Measurements from ENCODE around the gene NEUROD2.

The NEUROD2 gene

DNA sequence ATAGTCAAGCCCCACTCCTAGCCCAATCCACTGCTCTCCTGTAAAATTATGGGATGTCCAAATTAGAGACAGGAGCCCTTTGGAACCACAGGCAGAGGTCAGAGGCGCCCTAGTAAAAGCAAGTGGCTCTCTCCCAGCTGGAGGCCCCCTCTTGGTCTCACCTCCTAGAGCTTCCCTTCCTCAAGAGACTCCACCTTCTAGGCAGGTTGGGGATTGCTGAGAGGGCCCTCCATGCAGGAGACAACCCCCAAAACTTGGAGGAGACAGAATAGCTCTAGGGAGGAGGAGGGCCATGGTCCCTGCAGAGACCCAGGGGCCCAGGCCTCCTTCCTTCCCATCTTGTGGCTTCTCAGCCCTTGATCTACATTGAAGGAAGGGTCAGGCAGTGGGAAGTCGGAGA is 29.4 kb downstream of the NEUROD2 start:
- no peak for FAIRE-seq

DNA sequence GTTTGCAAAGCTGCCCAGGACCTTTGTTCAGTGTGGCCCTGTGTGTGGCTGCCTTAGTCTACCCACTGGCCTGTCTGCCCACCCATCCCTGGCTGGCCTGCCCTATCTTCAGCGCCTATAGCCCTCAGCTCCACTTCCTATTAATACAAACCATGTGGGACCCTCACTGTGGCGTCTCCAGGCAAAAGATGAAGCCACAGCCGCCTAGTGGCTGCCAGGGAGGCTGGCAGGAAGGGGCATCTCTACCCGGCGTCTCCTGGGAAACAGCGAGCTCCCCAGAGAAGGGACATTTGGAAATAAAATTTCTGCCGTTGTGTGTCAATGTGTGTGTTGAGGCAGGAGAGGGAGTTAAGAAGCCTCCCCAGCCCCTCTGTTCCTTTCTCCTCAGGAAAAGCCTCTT is 31.5 kb downstream of the NEUROD2 start:
- FAIRE-seq, result no peak

DNA sequence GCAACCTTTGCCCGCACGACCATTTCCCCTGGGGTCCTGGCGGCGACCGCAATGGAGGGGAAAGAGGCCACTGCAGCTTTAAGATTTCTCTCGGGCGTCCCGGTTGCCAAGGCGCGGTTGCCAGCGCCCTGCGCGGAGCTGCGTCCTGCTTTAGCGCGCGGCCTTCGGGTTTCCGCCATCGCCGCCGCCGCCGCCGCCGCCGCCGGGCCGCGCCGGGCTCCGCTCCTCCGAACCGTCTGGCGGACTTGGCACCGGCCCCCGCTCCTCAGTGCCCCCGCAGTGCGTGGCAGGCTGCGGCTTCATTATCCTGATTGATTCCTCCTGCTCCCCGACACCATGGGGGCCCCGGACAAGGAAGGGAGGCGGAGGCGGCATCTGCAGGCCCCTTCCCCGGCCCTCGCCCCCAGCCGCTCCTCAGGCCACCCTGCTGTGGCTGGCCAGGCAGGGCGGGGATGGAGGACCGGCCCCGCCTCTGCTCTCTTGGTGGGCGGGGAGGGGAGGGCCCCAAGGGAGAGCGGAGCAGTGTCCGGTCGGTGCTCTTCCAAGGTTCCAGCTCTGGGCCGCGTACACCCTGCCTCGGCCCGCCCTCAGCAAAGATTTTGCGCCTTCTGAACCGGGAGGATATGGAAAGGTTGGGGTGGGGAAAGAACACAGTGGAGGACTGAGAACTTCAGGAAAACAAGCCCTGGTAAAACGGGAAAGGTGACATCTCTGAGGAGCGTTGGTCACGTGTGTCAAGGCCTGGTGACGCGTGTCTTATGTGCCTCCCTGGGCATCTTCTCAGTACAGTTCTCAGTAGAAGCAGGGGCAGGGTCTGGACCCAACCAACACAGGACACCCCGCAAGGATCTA is 34.0 kb downstream of the NEUROD2 start:
- no peak for FAIRE-seq

DNA sequence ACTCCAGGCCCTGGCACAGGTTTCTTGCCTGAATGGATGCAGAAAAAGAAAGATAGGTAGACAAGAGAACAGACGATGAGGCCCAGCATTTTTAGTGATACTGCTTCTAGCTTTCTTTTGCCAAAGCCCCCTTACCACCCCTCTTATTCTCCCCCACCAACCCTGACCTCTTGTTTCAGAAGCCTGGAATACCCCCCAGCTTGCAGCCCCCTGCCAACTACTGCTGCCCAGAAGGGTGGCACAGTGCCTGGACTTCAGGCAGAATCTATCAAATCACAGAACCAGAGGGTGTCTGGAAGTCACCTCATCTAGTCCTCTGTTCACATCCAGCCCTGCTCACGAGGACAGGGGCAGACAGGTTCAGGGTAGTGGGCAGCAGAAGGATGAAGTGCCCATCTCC is 35.6 kb downstream of the NEUROD2 start:
- no peak for FAIRE-seq

DNA sequence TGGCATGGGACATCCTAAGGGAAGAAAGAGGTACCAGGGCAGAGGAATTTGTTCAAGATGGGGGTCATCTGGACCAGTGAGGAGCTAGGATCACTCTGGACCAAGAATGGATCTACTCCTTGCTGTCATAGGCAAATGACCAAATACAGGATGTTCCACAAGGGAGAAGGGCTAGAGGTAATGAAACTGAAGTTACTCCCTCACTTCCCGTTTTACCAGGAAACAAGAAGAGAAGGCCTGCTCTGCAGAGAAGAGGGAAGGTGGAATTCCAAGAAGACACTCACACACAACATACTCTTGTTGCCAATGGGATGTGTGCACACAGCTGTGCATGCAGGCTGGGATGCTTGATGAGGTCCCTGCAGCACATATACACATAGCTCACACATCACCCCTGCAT is 38.6 kb downstream of the NEUROD2 start:
- FAIRE-seq, result no peak

DNA sequence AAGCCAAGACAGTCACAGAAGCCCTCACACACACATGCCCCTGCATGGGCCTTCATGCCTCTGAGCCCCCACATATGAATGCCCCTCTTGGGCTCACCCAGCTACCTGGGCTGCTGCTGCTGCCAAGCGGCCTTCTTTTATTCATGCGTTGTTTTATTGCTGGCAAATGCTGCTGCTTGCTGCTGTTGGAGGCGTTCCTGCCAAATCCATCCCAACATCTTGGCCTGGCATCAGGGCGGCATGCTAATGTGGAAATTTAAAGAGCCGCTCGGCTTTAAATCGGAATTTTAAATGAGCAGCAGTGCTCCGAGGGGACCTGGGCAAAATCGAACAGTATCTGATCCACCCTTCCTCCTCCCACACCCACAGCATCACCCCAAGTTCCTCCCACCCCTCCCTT is 39.0 kb downstream of the NEUROD2 start:
- no peak for FAIRE-seq

DNA sequence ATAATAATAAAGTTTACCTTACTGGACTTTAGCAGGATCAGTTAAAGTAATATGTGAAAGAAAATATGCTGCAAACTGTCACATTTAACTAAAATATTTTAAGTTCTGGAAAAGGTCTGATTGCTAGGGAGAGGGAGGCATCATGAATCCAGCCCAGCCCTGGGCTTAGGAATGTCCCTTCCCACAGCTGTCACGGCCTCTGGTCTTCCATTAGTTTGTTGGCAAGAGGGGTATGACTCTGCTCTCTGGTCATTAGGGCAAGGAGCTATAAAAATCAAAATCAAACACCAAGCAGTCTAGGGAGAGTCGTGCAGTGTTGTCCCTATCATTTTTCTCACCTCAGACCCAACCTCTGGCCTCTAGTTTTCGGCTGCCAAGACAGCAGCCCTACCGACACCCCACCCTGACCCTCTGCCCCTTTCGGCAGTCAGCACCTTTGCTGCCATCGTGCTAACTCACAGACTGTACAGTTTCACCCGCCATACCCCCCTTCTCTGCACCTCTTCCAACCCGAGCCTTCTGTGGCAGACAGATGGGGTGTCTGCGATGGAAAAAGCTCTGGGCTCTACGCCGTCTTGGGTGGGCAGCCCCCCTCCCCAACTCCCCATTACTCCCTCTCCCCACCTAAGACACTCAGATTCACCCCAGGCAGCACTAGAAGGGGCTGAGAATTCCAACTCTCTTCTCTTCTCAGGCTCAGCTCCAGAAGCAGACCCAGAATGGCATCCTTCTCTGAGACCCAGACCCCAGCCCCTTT is 41.4 kb downstream of the NEUROD2 start:
- FAIRE-seq, result no peak

DNA sequence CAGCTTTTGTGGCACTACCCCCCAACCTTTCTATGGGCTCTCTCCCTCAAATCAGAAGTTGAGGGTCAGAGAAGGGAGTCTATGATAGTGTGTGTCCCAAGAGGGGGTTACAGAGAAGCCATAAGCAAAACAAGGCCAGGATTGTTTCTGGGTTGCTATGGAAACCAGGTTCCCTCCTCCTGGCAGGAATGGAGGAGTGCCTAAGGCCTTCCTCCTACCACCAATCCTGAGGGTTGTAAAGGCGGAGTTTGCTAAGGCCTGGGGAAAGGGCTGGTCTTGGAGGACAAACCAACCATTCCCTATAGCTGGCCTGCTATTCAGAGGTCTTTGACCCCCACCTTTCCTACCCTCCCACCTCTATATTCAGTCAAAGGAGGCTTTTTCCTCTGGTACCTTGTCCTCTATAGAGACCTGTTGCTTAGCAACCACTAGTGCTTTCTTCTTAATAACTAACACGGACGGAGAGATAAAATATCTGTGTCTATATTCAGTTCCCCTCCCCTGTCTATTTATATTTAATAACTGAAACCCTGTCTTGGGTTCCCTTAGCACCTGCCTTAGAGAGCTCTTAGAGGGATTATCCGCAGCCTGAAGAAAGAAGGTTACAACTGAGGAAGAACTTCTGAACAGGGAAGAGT is 43.4 kb downstream of the NEUROD2 start:
- FAIRE-seq, result no peak

DNA sequence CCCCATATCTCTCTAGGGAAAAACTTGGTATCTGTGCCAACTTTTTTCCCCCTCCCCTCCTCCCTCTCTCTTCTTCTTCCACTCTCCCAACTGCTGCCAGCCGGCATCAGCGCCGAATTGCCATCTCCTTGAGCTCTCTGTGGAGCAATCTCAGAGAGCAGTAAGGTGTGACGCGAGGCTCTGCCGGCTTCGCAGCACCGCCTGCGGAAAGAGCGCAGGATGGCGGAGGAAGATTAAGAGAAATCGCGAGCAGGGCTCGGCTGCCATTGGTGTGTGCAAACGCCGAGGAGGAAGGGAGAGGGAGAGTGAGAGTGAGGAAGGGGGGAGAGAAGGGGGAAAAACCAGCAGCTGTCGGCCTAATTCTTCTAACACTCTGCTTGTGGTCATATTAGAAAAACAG is 44.2 kb downstream of the NEUROD2 start:
- no peak for FAIRE-seq

DNA sequence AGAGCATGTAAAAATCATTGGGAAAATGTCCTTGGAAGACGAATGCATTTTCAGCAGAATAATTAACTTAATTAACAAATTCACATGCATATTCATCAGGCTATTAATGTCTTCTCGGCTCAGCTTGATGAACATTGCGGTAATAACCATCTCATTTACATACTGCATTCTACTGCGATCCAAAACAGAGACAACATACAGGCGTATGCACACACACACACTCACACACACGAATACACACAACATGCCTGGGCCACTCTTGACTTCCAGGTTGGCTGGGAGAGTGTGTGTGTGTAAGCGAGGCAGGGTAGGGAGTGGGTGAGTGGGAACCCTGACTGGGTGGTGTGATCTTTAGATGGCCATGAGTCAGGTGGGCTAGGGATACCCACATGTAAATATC is 44.7 kb downstream of the NEUROD2 start:
- no peak for FAIRE-seq

DNA sequence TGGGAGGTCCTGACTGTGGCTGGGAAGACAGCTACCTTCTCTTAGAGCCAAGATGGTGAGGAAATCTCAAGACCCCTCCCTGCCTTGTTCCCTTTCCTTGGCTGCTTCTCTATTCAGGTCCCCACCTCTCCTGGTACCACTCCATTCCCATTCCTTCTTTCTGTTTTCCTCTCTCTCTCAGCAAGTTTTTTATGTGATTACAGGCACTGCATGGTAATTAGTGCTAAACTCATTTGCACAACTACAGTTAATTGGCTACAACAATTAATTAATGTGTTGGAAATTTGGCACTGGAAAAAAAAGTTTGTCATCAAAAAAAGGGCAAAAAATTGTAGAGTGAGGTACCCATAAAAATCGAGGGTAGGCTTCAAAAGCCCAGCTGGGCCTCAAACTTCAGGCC is 45.3 kb downstream of the NEUROD2 start:
- FAIRE-seq, result no peak

DNA sequence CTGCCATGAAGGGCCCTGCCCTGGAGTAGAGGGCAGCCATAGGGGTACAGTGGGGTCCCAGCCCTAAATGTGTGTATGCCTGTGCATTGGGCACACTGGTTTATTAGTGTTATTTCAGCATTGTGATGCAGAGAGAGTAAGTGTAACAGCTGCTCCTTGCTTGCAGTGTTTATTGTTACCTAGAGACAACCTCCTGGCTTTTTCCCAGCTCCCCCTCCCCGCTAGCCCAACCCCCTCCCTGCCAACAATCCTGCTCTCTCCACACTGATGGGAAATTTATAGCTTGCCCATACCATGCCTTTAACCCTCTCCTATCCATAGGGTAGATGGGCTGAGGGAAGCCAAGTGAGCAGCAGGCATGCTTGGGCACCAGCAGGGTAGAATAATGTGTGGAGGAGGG is 51.3 kb downstream of the NEUROD2 start:
- FAIRE-seq, result no peak

DNA sequence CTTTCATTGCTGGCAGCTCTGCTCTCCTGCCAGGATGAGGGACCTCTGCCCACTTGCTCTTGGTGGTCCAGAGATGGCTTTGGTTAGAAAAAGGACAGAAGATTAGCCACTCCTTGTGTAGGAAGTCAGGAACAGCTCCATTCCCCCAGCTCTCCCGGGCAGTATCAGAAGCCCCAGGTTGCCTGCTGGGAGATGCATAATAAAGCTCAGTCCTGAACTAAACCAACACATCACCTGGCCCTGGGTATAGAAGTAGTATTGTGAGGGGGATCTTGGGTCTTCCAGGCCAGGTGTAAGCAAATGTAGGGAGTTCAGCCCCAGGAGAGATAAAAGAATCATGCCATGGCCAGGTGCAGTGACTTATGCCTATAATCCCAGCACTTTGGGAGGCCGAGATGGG is 52.4 kb downstream of the NEUROD2 start:
- FAIRE-seq, result no peak

Data from G401.6 (cell line).